ENCODE measurements around the gene MASP1. TPM values are rescaled to one million over a fixed set of nuclear protein-coding genes. Genes with fewer than 3 reads are reported as not detected.

The MASP1 gene
- total RNA-seq, 4 donors from 2014 or later, result 0.92 to 4.6 (median 1.2) TPM

DNA sequence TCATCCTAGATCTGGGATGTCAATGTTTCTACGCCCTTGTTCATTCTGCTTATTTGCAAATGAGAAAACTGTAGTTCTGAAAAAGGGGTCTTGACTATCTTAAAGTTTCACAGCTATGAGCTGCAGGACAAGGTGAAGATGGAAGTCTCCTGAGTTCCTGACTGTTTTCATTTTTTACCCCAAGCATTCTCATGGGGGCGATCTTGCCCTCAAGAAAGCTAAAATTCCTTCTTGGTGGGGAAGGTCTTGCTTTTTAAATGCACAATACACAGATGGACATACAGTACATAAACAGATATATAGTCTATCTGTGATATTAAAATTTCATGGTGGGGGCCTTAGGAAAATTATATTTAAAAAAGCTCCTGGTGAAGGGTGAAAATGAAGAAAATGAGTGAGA, 32.4 kb downstream of the MASP1 start:
- intact Hi-C loops (cut with DNase I), result no loop called here
- no peak overlapping the region for H3K27ac ChIP-seq
- H3K36me3 ChIP-seq, result no peaks in the 10 kb centered on the region
- DNase-seq, result no peak
- H3K4me1 ChIP-seq, result peaks cover 0 to 13% (median 0%) of the 10 kb centered on the region in 3 donors
- WGBS, 2 donors, result 58 to 85% methylated on average over 2 of the region's 2 CpGs
- H3K27me3 ChIP-seq, result peaks cover 0 to 4% (median 0%) of the 10 kb centered on the region in 4 donors
- no peak overlapping the region for H3K4me3 ChIP-seq
- H3K9me3 ChIP-seq, result no peaks in the 10 kb centered on the region
- TF ChIP-seq, protein P1, sequence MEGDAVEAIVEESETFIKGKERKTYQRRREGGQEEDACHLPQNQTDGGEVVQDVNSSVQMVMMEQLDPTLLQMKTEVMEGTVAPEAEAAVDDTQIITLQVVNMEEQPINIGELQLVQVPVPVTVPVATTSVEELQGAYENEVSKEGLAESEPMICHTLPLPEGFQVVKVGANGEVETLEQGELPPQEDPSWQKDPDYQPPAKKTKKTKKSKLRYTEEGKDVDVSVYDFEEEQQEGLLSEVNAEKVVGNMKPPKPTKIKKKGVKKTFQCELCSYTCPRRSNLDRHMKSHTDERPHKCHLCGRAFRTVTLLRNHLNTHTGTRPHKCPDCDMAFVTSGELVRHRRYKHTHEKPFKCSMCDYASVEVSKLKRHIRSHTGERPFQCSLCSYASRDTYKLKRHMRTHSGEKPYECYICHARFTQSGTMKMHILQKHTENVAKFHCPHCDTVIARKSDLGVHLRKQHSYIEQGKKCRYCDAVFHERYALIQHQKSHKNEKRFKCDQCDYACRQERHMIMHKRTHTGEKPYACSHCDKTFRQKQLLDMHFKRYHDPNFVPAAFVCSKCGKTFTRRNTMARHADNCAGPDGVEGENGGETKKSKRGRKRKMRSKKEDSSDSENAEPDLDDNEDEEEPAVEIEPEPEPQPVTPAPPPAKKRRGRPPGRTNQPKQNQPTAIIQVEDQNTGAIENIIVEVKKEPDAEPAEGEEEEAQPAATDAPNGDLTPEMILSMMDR (IDR thresholded peaks at IDR 0.05), result no peak
- no peak for TF ChIP-seq POLR2A (IDR thresholded peaks at IDR 0.05)

DNA sequence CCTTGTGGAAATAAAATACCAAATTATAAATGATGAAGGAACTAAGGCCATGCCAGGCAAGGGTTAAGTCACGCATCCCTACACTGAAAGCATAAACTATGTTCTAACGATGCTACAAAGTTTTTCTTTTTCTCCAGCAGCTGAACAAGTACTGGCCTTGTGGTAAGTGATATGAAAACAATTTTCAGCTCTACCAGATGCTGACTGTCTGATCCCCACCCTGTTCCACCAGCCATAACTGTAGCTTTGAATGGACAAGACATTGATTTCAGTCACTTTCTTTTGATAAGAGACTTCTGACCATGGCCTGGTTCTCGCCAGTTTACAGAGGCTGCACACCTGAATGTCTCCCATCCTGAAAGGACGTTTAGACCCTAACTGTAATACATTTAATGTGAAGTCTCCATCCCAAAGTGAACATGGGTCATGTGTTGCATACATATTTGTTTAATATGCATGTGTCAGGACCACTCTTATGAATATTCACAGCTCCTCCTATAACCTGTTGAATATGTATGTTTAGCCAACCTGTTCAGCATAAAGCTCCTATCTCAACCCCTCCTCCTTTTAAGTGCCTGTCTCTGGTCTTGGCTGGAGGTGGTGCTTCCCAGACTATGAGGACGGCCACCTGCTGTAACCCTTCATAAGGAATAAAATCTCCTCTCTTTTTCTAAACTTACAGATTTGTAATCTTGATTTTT, 33.4 kb downstream of the MASP1 start:
- H3K27me3 ChIP-seq, result peaks cover 0 to 4% (median 0%) of the 10 kb centered on the region in 4 donors
- no peaks in the 10 kb centered on the region for H3K9me3 ChIP-seq
- DNase-seq, result no peak
- H3K4me1 ChIP-seq, result peaks cover 0 to 4% (median 0%) of the 10 kb centered on the region in 3 donors
- intact Hi-C loops (cut with DNase I), result no loop called here
- WGBS, 2 donors, result 71 to 75% methylated on average over 5 of the region's 5 CpGs
- H3K4me3 ChIP-seq, result no peak overlapping the region
- no peak for TF ChIP-seq POLR2A (IDR thresholded peaks at IDR 0.05)
- TF ChIP-seq, protein P1 (IDR thresholded peaks at IDR 0.05), result no peak
- no peaks in the 10 kb centered on the region for H3K36me3 ChIP-seq
- no peak overlapping the region for H3K27ac ChIP-seq

DNA sequence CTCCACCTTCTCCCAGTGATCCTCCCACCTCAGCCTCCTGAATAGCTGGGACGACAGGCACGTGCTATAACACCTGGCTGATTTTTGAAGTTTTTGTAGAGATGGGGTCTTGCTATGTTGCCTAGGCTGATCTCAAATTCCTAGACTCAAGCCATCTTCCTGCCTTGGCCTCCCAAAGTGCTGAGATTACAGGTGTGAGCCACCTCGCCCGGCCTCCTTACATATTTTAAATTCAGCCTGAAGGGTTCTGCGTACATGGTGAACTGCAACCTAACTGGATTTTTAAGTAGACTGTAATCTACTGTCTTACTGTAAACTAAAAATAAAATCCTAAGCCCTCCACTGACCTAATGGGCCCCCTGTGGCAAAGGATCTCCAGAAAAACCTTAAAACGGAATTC, 34.1 kb downstream of the MASP1 start:
- DNase-seq, result no peak

DNA sequence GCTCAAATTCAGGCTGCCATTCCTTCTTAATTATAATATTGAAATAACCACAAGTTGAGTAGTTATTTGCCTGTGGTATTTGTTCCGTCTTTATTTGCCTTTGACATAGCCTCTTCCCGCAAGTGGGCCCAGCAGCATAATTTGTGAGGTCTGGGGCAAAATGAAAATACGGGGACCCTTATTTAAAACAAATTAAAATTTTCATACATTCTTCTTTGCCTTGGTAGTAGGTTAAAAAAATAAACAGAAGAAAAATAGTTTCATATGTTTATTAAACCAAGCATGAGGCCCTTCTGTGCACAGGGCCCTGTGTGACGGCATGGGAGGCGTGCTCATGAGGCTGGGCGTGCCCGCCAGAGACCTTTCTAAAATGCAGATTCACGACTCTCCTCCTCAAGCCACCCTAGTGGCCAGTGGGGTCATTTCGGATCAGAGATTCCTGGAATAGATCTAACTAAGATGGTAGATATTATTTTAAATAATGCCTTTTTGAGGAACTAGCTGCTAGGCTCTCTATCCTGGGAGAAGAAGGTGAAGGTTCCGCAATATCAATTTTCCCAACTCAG, 35.4 kb downstream of the MASP1 start:
- TF ChIP-seq, protein P1 (IDR thresholded peaks at IDR 0.05), result no peak
- no peak for TF ChIP-seq POLR2A (IDR thresholded peaks at IDR 0.05)
- no peak overlapping the region for H3K27ac ChIP-seq
- H3K9me3 ChIP-seq, result no peaks in the 10 kb centered on the region
- WGBS, 2 donors, result 84 to 94% methylated on average over 10 of the region's 10 CpGs
- no peaks in the 10 kb centered on the region for H3K36me3 ChIP-seq
- H3K4me1 ChIP-seq, result no peaks in the 10 kb centered on the region
- no peak overlapping the region for H3K4me3 ChIP-seq
- intact Hi-C loops (cut with DNase I), result no loop called here
- H3K27me3 ChIP-seq, result no peaks in the 10 kb centered on the region
- DNase-seq, result no peak

More for the DNA sequence above, 34.1 kb downstream of the MASP1 start:
- Histone ChIP-seq H3K27me3 (peaks cover 0 to 3% (median 0%) of the 10 kb centered on the region in 4 donors), H3K4me3 (no peak overlapping the region), H3K36me3 (no peaks in the 10 kb centered on the region), H3K9me3 (no peaks in the 10 kb centered on the region), H3K4me1 (no peaks in the 10 kb centered on the region), H3K27ac (no peak overlapping the region)
- intact Hi-C loops (cut with DNase I), result no loop called here
- no peak for TF ChIP-seq POLR2A (IDR thresholded peaks at IDR 0.05)
- TF ChIP-seq, protein P1 (IDR thresholded peaks at IDR 0.05), result no peak
- 93 to 95% methylated on average over 6 of the region's 6 CpGs for WGBS, 2 donors

DNA sequence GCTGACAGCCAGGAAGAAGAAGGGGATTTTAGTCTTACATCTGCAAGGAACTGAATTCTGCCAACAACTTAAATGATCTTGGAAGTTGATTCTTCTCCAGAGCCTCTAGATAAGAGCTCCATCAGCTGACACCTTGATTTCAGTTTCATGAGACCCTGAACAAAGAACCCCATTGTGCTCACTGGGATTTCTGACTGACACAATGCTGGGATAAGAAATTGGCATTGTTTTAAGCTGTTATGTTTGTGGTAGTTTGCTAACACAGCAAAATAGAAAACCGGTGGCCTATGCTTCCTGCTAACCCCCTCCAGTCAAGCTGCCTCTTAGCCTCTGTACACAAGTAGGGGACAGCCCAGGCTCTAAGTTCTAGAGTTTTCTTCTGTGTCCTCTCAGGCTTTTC, 36.2 kb downstream of the MASP1 start:
- intact Hi-C loops (cut with DNase I), result no loop called here
- H3K4me1 ChIP-seq, result no peaks in the 10 kb centered on the region
- 14 to 29% methylated on average over 1 of the region's 1 CpG for WGBS, 2 donors
- DNase-seq, result no peak
- H3K27me3 ChIP-seq, result no peaks in the 10 kb centered on the region
- no peak overlapping the region for H3K4me3 ChIP-seq
- TF ChIP-seq, protein P1 (IDR thresholded peaks at IDR 0.05), result no peak
- TF ChIP-seq POLR2A (IDR thresholded peaks at IDR 0.05), result no peak
- no peaks in the 10 kb centered on the region for H3K9me3 ChIP-seq
- no peak overlapping the region for H3K27ac ChIP-seq
- no peaks in the 10 kb centered on the region for H3K36me3 ChIP-seq
